Suprapubic skin (tissue), 4 donors: ENCODE results near the gene FAAP100.
"Not testable (repeated sequence)": the region's sequence is repeated elsewhere in the genome, so short reads cannot be mapped to it uniquely, and the experiment has no call there.

Experiments
- CTCF ChIP-seq, 2 donors: fragments of 200-600 bp in 1 of 2; fragments of 450-650 bp in 1 of 2; sonication (generic) in 1 of 2; IDR thresholded peaks; one replicate each; pipeline ENCODE4 v1.5.1; 2016 to 2019; ENCODE audit warnings: antibody characterized with exemption in 2 of 2, mild to moderate bottlenecking in 1 of 2, moderate library complexity in 1 of 2
- EP300 ChIP-seq: sonication (generic); formaldehyde crosslinking; IDR thresholded peaks from one replicate; pipeline ENCODE4 v1.6.1; 2017; ENCODE audit warnings: antibody characterized with exemption
- POLR2AphosphoS5 ChIP-seq, 3 donors: sonication (generic); formaldehyde crosslinking; IDR thresholded peaks; one replicate each; pipeline ENCODE4 v1.6.1; 2017; ENCODE audit warnings: antibody characterized with exemption in 3 of 3

- not testable (repeated sequence) for TF ChIP-seq CTCF (IDR thresholded peaks at IDR 0.05); POLR2AphosphoS5 (IDR thresholded peaks at IDR 0.05); EP300
These were observed 20.2 kb downstream of the FAAP100 start for GRCh38 chr17:81531998-81532404.
